Liver (tissue), 3 donors: ENCODE data around the gene ZNF195.
"Not testable (repeated sequence)": the region's sequence is repeated elsewhere in the genome, so short reads cannot be mapped to it uniquely, and the experiment has no call there.

Experiments used
- CTCF ChIP-seq: fragments of 150-350 bp; IDR thresholded peaks from 2 replicates; pipeline ENCODE4 v1.5.1; 2017; ENCODE audit warnings: improper control_type of control experiment, low read depth, low read length; ENCODE audit not compliant: missing input control
- RAD21 ChIP-seq, 2 donors: IDR thresholded peaks; 2 replicates each; pipeline ENCODE4 v1.6.1; 2016; ENCODE audit warnings: antibody characterized with exemption in 2 of 2, mild to moderate bottlenecking in 2 of 2
- TAF1 ChIP-seq: conservative IDR thresholded peaks from 2 replicates; pipeline ENCODE4 v1.6.1; 2016; ENCODE audit warnings: antibody characterized with exemption, mild to moderate bottlenecking
- donor health status: healthy.
- donor health status: healthy.

- TF ChIP-seq CTCF; RAD21 (IDR thresholded peaks at IDR 0.05); TAF1: not testable (repeated sequence)
These were observed 23.4 kb upstream of the ZNF195 start for GRCh38 chr11:3402181-3402860.
